KMS-11 (cell line): ENCODE measurements around the gene PDE4D.
A peak's percentile ranks its signal among the peaks of the same experiment; 100 is the strongest.

ENCODE experiments used
- H2AFZ ChIP-seq: fragments of 200-600 bp; sonication (generic); 2 replicates; pipeline ENCODE4 v1.6.1; 2016; ENCODE audit warnings: antibody characterized with exemption, mixed run types, low read depth
- H3K27ac ChIP-seq: fragments of 200-600 bp; sonication (generic); 2 replicates; pipeline ENCODE4 v1.6.1; 2016; ENCODE audit warnings: mild to moderate bottlenecking, mixed run types
- H3K27me3 ChIP-seq: fragments of 200-600 bp; sonication (generic); 2 replicates; pipeline ENCODE4 v1.6.1; 2017; ENCODE audit warnings: mild to moderate bottlenecking, low read depth, mixed run types, moderate library complexity; ENCODE audit not compliant: insufficient read depth
- H3K36me3 ChIP-seq: fragments of 200-600 bp; sonication (generic); 2 replicates; pipeline ENCODE4 v1.6.1; 2017; ENCODE audit warnings: mild to moderate bottlenecking, mixed run types; ENCODE audit not compliant: insufficient read depth
- H3K4me1 ChIP-seq: fragments of 200-600 bp; sonication (generic); 2 replicates; pipeline ENCODE4 v1.6.1; 2016; ENCODE audit warnings: mild to moderate bottlenecking, low read depth, mixed run types; ENCODE audit not compliant: poor library complexity, severe bottlenecking
- H3K4me2 ChIP-seq: fragments of 200-600 bp; sonication (generic); 2 replicates; pipeline ENCODE4 v1.7.0; 2016; ENCODE audit warnings: mild to moderate bottlenecking, mixed run types
- H3K4me3 ChIP-seq: fragments of 200-600 bp; sonication (generic); IDR thresholded peaks from 2 replicates; pipeline ENCODE4 v1.6.1; 2017; ENCODE audit warnings: low read depth, low read length, mixed read lengths; ENCODE audit not compliant: insufficient read depth
- H3K79me2 ChIP-seq: fragments of 200-600 bp; sonication (generic); 2 replicates; pipeline ENCODE4 v1.6.1; 2016; ENCODE audit warnings: low read depth, mixed run types; ENCODE audit not compliant: insufficient read depth
- H3K9ac ChIP-seq: fragments of 200-600 bp; sonication (generic); 2 replicates; pipeline ENCODE4 v1.6.1; 2016; ENCODE audit warnings: mild to moderate bottlenecking, mixed run types
- H4K20me1 ChIP-seq: fragments of 200-600 bp; sonication (generic); 2 replicates; pipeline ENCODE4 v1.6.1; 2016; ENCODE audit warnings: mild to moderate bottlenecking, mixed run types; ENCODE audit not compliant: insufficient read depth
- CTCF ChIP-seq: fragments of 200-600 bp; sonication (generic); conservative IDR thresholded peaks from 2 replicates; pipeline ENCODE4 v1.6.1; 2017; ENCODE audit warnings: low read depth, mild to moderate bottlenecking, antibody characterized with exemption, low read length, moderate library complexity, mixed read lengths

The PDE4D gene

GRCh38 chr5:59725392-59725767 lies 168.1 kb downstream of the PDE4D start:
- H3K79me2 ChIP-seq = no peaks in the 10 kb centered on the region
- no peak overlapping the region for H3K4me3 ChIP-seq
- no peak for TF ChIP-seq CTCF
- H3K36me3 ChIP-seq = no peaks in the 10 kb centered on the region
- no peaks in the 10 kb centered on the region for H3K27me3 ChIP-seq
- H3K27ac ChIP-seq = no peak overlapping the region
- H3K4me1 ChIP-seq = no peaks in the 10 kb centered on the region
- no peaks in the 10 kb centered on the region for H4K20me1 ChIP-seq
- H2AFZ ChIP-seq = no peak overlapping the region
- no peak overlapping the region for H3K4me2 ChIP-seq
- no peak overlapping the region for H3K9ac ChIP-seq

- Histone ChIP-seq H3K9ac (no peak overlapping the region), H3K4me2 (no peak overlapping the region), H3K27me3 (no peaks in the 10 kb centered on the region), H3K4me3 (no peak overlapping the region), H3K27ac (no peak overlapping the region), H3K79me2 (no peaks in the 10 kb centered on the region), H4K20me1 (no peaks in the 10 kb centered on the region), H2AFZ (no peak overlapping the region), H3K36me3 (no peaks in the 10 kb centered on the region), H3K4me1 (no peaks in the 10 kb centered on the region)
- peak; percentile 89 for TF ChIP-seq CTCF
Observed at GRCh38 chr5:59724482-59725391, 168.8 kb downstream of the PDE4D start.

- H3K4me2 ChIP-seq = no peak overlapping the region
- H4K20me1 ChIP-seq = no peaks in the 10 kb centered on the region
- no peaks in the 10 kb centered on the region for H3K36me3 ChIP-seq
- H3K4me3 ChIP-seq = no peak overlapping the region
- no peaks in the 10 kb centered on the region for H3K79me2 ChIP-seq
- H3K27ac ChIP-seq = no peak overlapping the region
- no peak overlapping the region for H2AFZ ChIP-seq
- no peaks in the 10 kb centered on the region for H3K27me3 ChIP-seq
- TF ChIP-seq CTCF = no peak
- H3K9ac ChIP-seq = no peak overlapping the region
- H3K4me1 ChIP-seq = no peaks in the 10 kb centered on the region
Observed at GRCh38 chr5:59722874-59723273, 170.7 kb downstream of the PDE4D start.

- no peak overlapping the region for H3K27ac ChIP-seq
- H3K27me3 ChIP-seq = no peaks in the 10 kb centered on the region
- H3K36me3 ChIP-seq = no peaks in the 10 kb centered on the region
- H3K79me2 ChIP-seq = no peaks in the 10 kb centered on the region
- no peak overlapping the region for H3K4me3 ChIP-seq
- H4K20me1 ChIP-seq = no peaks in the 10 kb centered on the region
- no peak for TF ChIP-seq CTCF
- no peak overlapping the region for H3K4me2 ChIP-seq
- H2AFZ ChIP-seq = no peak overlapping the region
- H3K4me1 ChIP-seq = no peaks in the 10 kb centered on the region
- H3K9ac ChIP-seq = no peak overlapping the region
Observed at GRCh38 chr5:59721741-59722140, 171.8 kb downstream of the PDE4D start.
